ENCODE results near the gene PID1.

The PID1 gene

GRCh38 chr2:228988786-228989185, 282.3 kb downstream of the PID1 start:
- Histone ChIP-seq H3K27me3 (ENCODE audit: control insufficient read depth, insufficient read depth, low read length) (no peaks in the 10 kb centered on the region), H3K9ac (ENCODE audit: low read length) (no peak overlapping the region), H3K27ac (ENCODE audit: low read length) (no peak overlapping the region), H3K4me3 (ENCODE audit: low read length) (no peak overlapping the region), H3K4me1 (ENCODE audit: control insufficient read depth, low read depth, low read length) (no peaks in the 10 kb centered on the region), H3K9me3 (ENCODE audit: control insufficient read depth, low read depth, low read length) (peaks cover 20% of the 10 kb centered on the region), H3K36me3 (ENCODE audit: control insufficient read depth, low read depth, low read length) (no peaks in the 10 kb centered on the region)

- Histone ChIP-seq H3K27me3 (ENCODE audit: control insufficient read depth, insufficient read depth, low read length) (no peaks in the 10 kb centered on the region), H3K9ac (ENCODE audit: low read length) (no peak overlapping the region), H3K9me3 (ENCODE audit: control insufficient read depth, low read depth, low read length) (peaks cover 10% of the 10 kb centered on the region), H3K27ac (ENCODE audit: low read length) (no peak overlapping the region), H3K36me3 (ENCODE audit: control insufficient read depth, low read depth, low read length) (no peaks in the 10 kb centered on the region), H3K4me3 (ENCODE audit: low read length) (no peak overlapping the region), H3K4me1 (ENCODE audit: control insufficient read depth, low read depth, low read length) (no peaks in the 10 kb centered on the region)
These were observed 283.5 kb downstream of the PID1 start for GRCh38 chr2:228987441-228988155.

GRCh38 chr2:228986961-228987360, 284.1 kb downstream of the PID1 start:
- Histone ChIP-seq H3K4me1 (ENCODE audit: control insufficient read depth, low read depth, low read length) (no peaks in the 10 kb centered on the region), H3K9me3 (ENCODE audit: control insufficient read depth, low read depth, low read length) (peaks cover 6% of the 10 kb centered on the region), H3K36me3 (ENCODE audit: control insufficient read depth, low read depth, low read length) (no peaks in the 10 kb centered on the region), H3K27ac (ENCODE audit: low read length) (no peak overlapping the region), H3K9ac (ENCODE audit: low read length) (no peak overlapping the region), H3K4me3 (ENCODE audit: low read length) (no peak overlapping the region), H3K27me3 (ENCODE audit: control insufficient read depth, insufficient read depth, low read length) (no peaks in the 10 kb centered on the region)

DNA sequence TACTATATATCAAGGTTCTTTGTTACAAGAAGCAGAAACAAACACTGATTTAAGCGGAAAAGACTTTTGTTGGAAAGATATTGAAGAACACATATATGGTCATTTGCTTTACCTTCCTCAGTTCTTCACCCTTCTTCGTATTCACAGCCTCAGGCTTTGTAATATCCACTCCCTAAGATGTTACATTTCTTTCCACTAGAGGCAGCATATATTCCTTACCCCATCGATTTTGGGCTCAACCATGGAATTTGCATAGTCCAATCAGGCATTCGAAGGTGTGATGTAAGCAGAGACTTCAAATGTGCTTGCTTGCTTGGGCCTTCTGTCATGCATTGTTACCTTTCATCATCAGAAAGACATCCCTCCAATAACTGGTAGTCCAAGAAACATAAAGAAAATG, 287.4 kb downstream of the PID1 start:
- Histone ChIP-seq H3K36me3 (ENCODE audit: control insufficient read depth, low read depth, low read length) (no peaks in the 10 kb centered on the region), H3K9ac (ENCODE audit: low read length) (no peak overlapping the region), H3K4me3 (ENCODE audit: low read length) (no peak overlapping the region), H3K27me3 (ENCODE audit: control insufficient read depth, insufficient read depth, low read length) (no peaks in the 10 kb centered on the region), H3K4me1 (ENCODE audit: control insufficient read depth, low read depth, low read length) (no peaks in the 10 kb centered on the region), H3K9me3 (ENCODE audit: control insufficient read depth, low read depth, low read length) (peaks cover 17% of the 10 kb centered on the region), H3K27ac (ENCODE audit: low read length) (no peak overlapping the region)

GRCh38 chr2:228974169-228974568, 296.9 kb downstream of the PID1 start:
- no peak overlapping the region for H3K9ac ChIP-seq (ENCODE audit: low read length)
- H3K4me3 ChIP-seq (ENCODE audit: low read length) = no peak overlapping the region
- H3K4me1 ChIP-seq (ENCODE audit: control insufficient read depth, low read depth, low read length) = no peaks in the 10 kb centered on the region
- H3K27me3 ChIP-seq (ENCODE audit: control insufficient read depth, insufficient read depth, low read length) = no peaks in the 10 kb centered on the region
- H3K9me3 ChIP-seq (ENCODE audit: control insufficient read depth, low read depth, low read length) = no peaks in the 10 kb centered on the region
- H3K27ac ChIP-seq (ENCODE audit: low read length) = no peak overlapping the region
- no peaks in the 10 kb centered on the region for H3K36me3 ChIP-seq (ENCODE audit: control insufficient read depth, low read depth, low read length)

Data from iPS-18a (cell line).